ENCODE results near the gene PPP1R12B. TPM values are rescaled to one million over a fixed set of nuclear protein-coding genes. Genes with fewer than 3 reads are reported as not detected.
"Not testable (repeated sequence)": the region's sequence is repeated elsewhere in the genome, so short reads cannot be mapped to it uniquely, and the experiment has no call there.

PPP1R12B gene
- total and polyA plus RNA-seq, 2 experiments from 2014 or later = 8.1 to 15.0 TPM

GRCh38 chr1:202397256-202397655 lies 48.8 kb downstream of the PPP1R12B start:
- Histone ChIP-seq H4K20me1 (ENCODE audit: insufficient read depth, poor library complexity, severe bottlenecking) (no peaks in the 10 kb centered on the region), H3K4me3 (no peak overlapping the region), H3K36me3 (replicated peaks; ENCODE audit: insufficient read depth, low read depth) (no peaks in the 10 kb centered on the region), H3K4me2 (no peak overlapping the region), H3K4me1 (ENCODE audit: insufficient read depth) (no peaks in the 10 kb centered on the region), H3K9me2 (replicated peaks; ENCODE audit: insufficient read depth) (no peaks in the 10 kb centered on the region), H3K27me3 (no peaks in the 10 kb centered on the region), H3K27ac (no peak overlapping the region), H2AFZ (no peak overlapping the region), H3K9me3 (ENCODE audit: low read depth) (no peaks in the 10 kb centered on the region), H3K79me2 (peaks cover 17% of the 10 kb centered on the region)
- no peak for DNase-seq (ENCODE audit: low spot score)
- no peak for TF ChIP-seq CTCF (IDR thresholded peaks at IDR 0.05; ENCODE audit: poor library complexity)
- TF ChIP-seq EZH2phosphoT487 (IDR thresholded peaks at IDR 0.05; ENCODE audit: low read depth, severe bottlenecking, unreplicated experiment) = no peak
- no peak for TF ChIP-seq EZH2 (IDR thresholded peaks at IDR 0.05; ENCODE audit: borderline replicate concordance)

- H2AFZ ChIP-seq; DNase-seq (ENCODE audit: low spot score); H3K4me1 ChIP-seq (ENCODE audit: insufficient read depth); H3K4me3 ChIP-seq; H3K9me2 ChIP-seq (replicated peaks; ENCODE audit: insufficient read depth); H3K27me3 ChIP-seq; H4K20me1 ChIP-seq (ENCODE audit: insufficient read depth, poor library complexity, severe bottlenecking); H3K4me2 ChIP-seq; H3K9me3 ChIP-seq (ENCODE audit: low read depth); H3K36me3 ChIP-seq (replicated peaks; ENCODE audit: insufficient read depth, low read depth); H3K27ac ChIP-seq: not testable (repeated sequence)
- peaks cover 17% of the 10 kb centered on the region for H3K79me2 ChIP-seq
- 86% methylated on average over 1 of the region's 1 CpG for WGBS (ENCODE audit: low lambda C conversion rate, missing lambda C conversion rate)
These were observed 49.9 kb downstream of the PPP1R12B start for GRCh38 chr1:202398439-202398838.

GRCh38 chr1:202401771-202402170 lies 53.3 kb downstream of the PPP1R12B start:
- H4K20me1 ChIP-seq (ENCODE audit: insufficient read depth, poor library complexity, severe bottlenecking); H3K9me2 ChIP-seq (replicated peaks; ENCODE audit: insufficient read depth); H3K9me3 ChIP-seq (ENCODE audit: low read depth); H3K4me1 ChIP-seq (ENCODE audit: insufficient read depth); H2AFZ ChIP-seq; H3K4me3 ChIP-seq; H3K36me3 ChIP-seq (replicated peaks; ENCODE audit: insufficient read depth, low read depth); DNase-seq (ENCODE audit: low spot score); H3K4me2 ChIP-seq; H3K27ac ChIP-seq; H3K27me3 ChIP-seq: not testable (repeated sequence)
- H3K79me2 ChIP-seq = peaks cover 19% of the 10 kb centered on the region
- WGBS (ENCODE audit: low lambda C conversion rate, missing lambda C conversion rate) = 43% methylated on average over 1 of the region's 1 CpG

GRCh38 chr1:202403381-202403780 lies 54.9 kb downstream of the PPP1R12B start:
- not testable (repeated sequence) for H3K9me3 ChIP-seq (ENCODE audit: low read depth); H3K27ac ChIP-seq; DNase-seq (ENCODE audit: low spot score); H3K36me3 ChIP-seq (replicated peaks; ENCODE audit: insufficient read depth, low read depth); H3K27me3 ChIP-seq; H3K9me2 ChIP-seq (replicated peaks; ENCODE audit: insufficient read depth); H4K20me1 ChIP-seq (ENCODE audit: insufficient read depth, poor library complexity, severe bottlenecking); H3K4me2 ChIP-seq; H3K4me3 ChIP-seq; H2AFZ ChIP-seq; H3K4me1 ChIP-seq (ENCODE audit: insufficient read depth)
- WGBS (ENCODE audit: low lambda C conversion rate, missing lambda C conversion rate) = 90% methylated on average over 2 of the region's 2 CpGs
- peaks cover 13% of the 10 kb centered on the region for H3K79me2 ChIP-seq

GRCh38 chr1:202405928-202406327 lies 57.4 kb downstream of the PPP1R12B start:
- no peak overlapping the region for H2AFZ ChIP-seq
- H3K27ac ChIP-seq = no peak overlapping the region
- H3K36me3 ChIP-seq (replicated peaks; ENCODE audit: insufficient read depth, low read depth) = no peaks in the 10 kb centered on the region
- 93% methylated on average over 1 of the region's 1 CpG for WGBS (ENCODE audit: low lambda C conversion rate, missing lambda C conversion rate)
- no peak for TF ChIP-seq CTCF (IDR thresholded peaks at IDR 0.05; ENCODE audit: poor library complexity)
- no peak for TF ChIP-seq EZH2 (IDR thresholded peaks at IDR 0.05; ENCODE audit: borderline replicate concordance)
- TF ChIP-seq EZH2phosphoT487 (IDR thresholded peaks at IDR 0.05; ENCODE audit: low read depth, severe bottlenecking, unreplicated experiment) = no peak
- no peak for DNase-seq (ENCODE audit: low spot score)
- H3K9me3 ChIP-seq (ENCODE audit: low read depth) = no peaks in the 10 kb centered on the region
- no peaks in the 10 kb centered on the region for H3K27me3 ChIP-seq
- no peaks in the 10 kb centered on the region for H4K20me1 ChIP-seq (ENCODE audit: insufficient read depth, poor library complexity, severe bottlenecking)
- no peaks in the 10 kb centered on the region for H3K9me2 ChIP-seq (replicated peaks; ENCODE audit: insufficient read depth)
- no peak overlapping the region for H3K4me2 ChIP-seq
- peaks cover 9% of the 10 kb centered on the region for H3K79me2 ChIP-seq
- no peak overlapping the region for H3K4me3 ChIP-seq
- H3K4me1 ChIP-seq (ENCODE audit: insufficient read depth) = peaks cover 3% of the 10 kb centered on the region

- H3K9me3 ChIP-seq (ENCODE audit: low read depth); H3K4me3 ChIP-seq; H2AFZ ChIP-seq; H3K27me3 ChIP-seq; H3K36me3 ChIP-seq (replicated peaks; ENCODE audit: insufficient read depth, low read depth); H3K4me2 ChIP-seq; H3K4me1 ChIP-seq (ENCODE audit: insufficient read depth); H3K79me2 ChIP-seq; H4K20me1 ChIP-seq (ENCODE audit: insufficient read depth, poor library complexity, severe bottlenecking); H3K9me2 ChIP-seq (replicated peaks; ENCODE audit: insufficient read depth); DNase-seq (ENCODE audit: low spot score): not testable (repeated sequence)
- 70% methylated on average over 2 of the region's 2 CpGs for WGBS (ENCODE audit: low lambda C conversion rate, missing lambda C conversion rate)
- H3K27ac ChIP-seq = peak overlapping the region; percentile 24
These were observed 58.4 kb downstream of the PPP1R12B start for GRCh38 chr1:202406896-202407295.

GRCh38 chr1:202407378-202407777 lies 58.9 kb downstream of the PPP1R12B start:
- not testable (repeated sequence) for H3K9me2 ChIP-seq (replicated peaks; ENCODE audit: insufficient read depth); H3K4me1 ChIP-seq (ENCODE audit: insufficient read depth); H3K4me3 ChIP-seq; DNase-seq (ENCODE audit: low spot score); H3K79me2 ChIP-seq; H3K36me3 ChIP-seq (replicated peaks; ENCODE audit: insufficient read depth, low read depth); H2AFZ ChIP-seq; H3K4me2 ChIP-seq; H4K20me1 ChIP-seq (ENCODE audit: insufficient read depth, poor library complexity, severe bottlenecking); H3K9me3 ChIP-seq (ENCODE audit: low read depth); H3K27me3 ChIP-seq
- WGBS (ENCODE audit: low lambda C conversion rate, missing lambda C conversion rate) = 68% methylated on average over 2 of the region's 2 CpGs
- H3K27ac ChIP-seq = peak overlapping the region; percentile 24
